B cell (primary cell): ENCODE data around the gene SCARF1. TPM values are rescaled to one million over a fixed set of nuclear protein-coding genes. Genes with fewer than 3 reads are reported as not detected.

Experiments used
- ATAC-seq: fragments of 200-7000 bp; cut with Tn5 transposase; one replicate; pipeline ENCODE4 v1.10.0; 2021; ENCODE audit warnings: low read depth, mild to moderate bottlenecking, moderate number of reproducible peaks, moderate library complexity
- CTCF ChIA-PET: fragments of 350-600 bp; sonication (Branson Sonifier 250); formaldehyde crosslinking; loops from one replicate; lab custom pipeline; 2021; ENCODE audit warnings: antibody characterized with exemption, inconsistent platforms; lab: Charles Lee
- POLR2A ChIA-PET: fragments of 350-600 bp; sonication (Branson Sonifier 250); formaldehyde crosslinking; loops from one replicate; lab custom pipeline; 2021; ENCODE audit warnings: antibody characterized with exemption; lab: Charles Lee
- DNase-seq: peaks from one replicate; pipeline ENCODE4 v3.0.0; 2013
- H2AFZ ChIP-seq: 2 replicates; pipeline ENCODE4 v1.6.1; 2012; ENCODE audit warnings: mild to moderate bottlenecking, low read depth, low read length; ENCODE audit not compliant: insufficient read depth, poor library complexity, severe bottlenecking
- H3K27ac ChIP-seq, 2 donors: 1 replicate in 1 of 2; 2 replicates in 1 of 2; pipeline ENCODE4 v1.5.1; 2012 to 2013; ENCODE audit warnings: low read length in 2 of 2, mild to moderate bottlenecking in 2 of 2, moderate library complexity in 1 of 2
- H3K27me3 ChIP-seq, 4 experiments: fragments of 200-600 bp in 1 of 4; sonication (generic) in 1 of 4; replicated peaks in 1 of 4; 1 replicate in 2 of 4; 2 replicates in 2 of 4; pipeline versions ENCODE4 v1.6.1 to v1.7.0; 2013 to 2016; ENCODE audit warnings: low read length in 3 of 4, mild to moderate bottlenecking in 2 of 4, mixed read lengths in 1 of 4, moderate library complexity in 1 of 4; ENCODE audit not compliant: insufficient read depth in 4 of 4, control insufficient read depth in 3 of 4; ENCODE audit errors: control extremely low read depth in 1 of 4
- H3K36me3 ChIP-seq, 2 experiments: replicated peaks in 1 of 2; 1 replicate in 1 of 2; 2 replicates in 1 of 2; pipeline versions ENCODE4 v1.6.1 to v1.7.1; 2013; ENCODE audit warnings: low read length in 1 of 2; ENCODE audit not compliant: insufficient read depth in 2 of 2, control insufficient read depth in 1 of 2; ENCODE audit errors: control extremely low read depth in 1 of 2, extremely low read depth in 1 of 2
- H3K4me1 ChIP-seq, 2 donors: fragments of 200-600 bp in 1 of 2; sonication (generic) in 1 of 2; 1 replicate in 1 of 2; 2 replicates in 1 of 2; pipeline versions ENCODE4 v1.5.1 to v1.6.1; 2013 to 2017; ENCODE audit warnings: low read length in 2 of 2; ENCODE audit not compliant: control insufficient read depth in 2 of 2, insufficient read depth in 2 of 2
- H3K4me2 ChIP-seq: replicated peaks from 2 replicates; pipeline ENCODE3; 2012; ENCODE audit warnings: mild to moderate bottlenecking, low read depth, low read length; ENCODE audit not compliant: poor library complexity, severe bottlenecking
- H3K4me3 ChIP-seq, 5 experiments: fragments of 200-600 bp in 1 of 5; sonication (generic) in 1 of 5; 1 replicate in 3 of 5; 2 replicates in 2 of 5; pipeline versions ENCODE4 v1.5.1 to v1.7.0; 2011 to 2016; ENCODE audit warnings: low read length in 4 of 5, mild to moderate bottlenecking in 4 of 5, low read depth in 2 of 5, control low read depth in 1 of 5, moderate library complexity in 1 of 5; ENCODE audit not compliant: insufficient read depth in 1 of 5; ENCODE audit errors: control extremely low read depth in 1 of 5, extremely low read depth in 1 of 5
- H3K79me2 ChIP-seq: fragments of 200-600 bp; sonication (generic); one replicate; pipeline ENCODE4 v1.6.0; 2016; ENCODE audit warnings: low read length; ENCODE audit not compliant: control insufficient read depth, insufficient read depth
- H3K9ac ChIP-seq: fragments of 200-600 bp; sonication (generic); 2 replicates; pipeline ENCODE4 v1.6.1; 2017; ENCODE audit warnings: mild to moderate bottlenecking, low read length, moderate library complexity
- H3K9me3 ChIP-seq, 3 donors: one replicate each; pipeline versions ENCODE4 v1.6.1 to v1.7.1; 2013; ENCODE audit warnings: low read length in 2 of 3; ENCODE audit not compliant: control insufficient read depth in 2 of 3, insufficient read depth in 1 of 3; ENCODE audit errors: control extremely low read depth in 1 of 3
- H4K20me1 ChIP-seq: 2 replicates; pipeline ENCODE4 v1.6.0; 2012; ENCODE audit warnings: mild to moderate bottlenecking, low read length; ENCODE audit not compliant: insufficient read depth, control insufficient read depth, poor library complexity, severe bottlenecking
- H3K27ac Mint-ChIP-seq: one replicate; pipeline ENCODE4 v1.8.0; 2021; ENCODE audit warnings: mixed read lengths
- H3K27me3 Mint-ChIP-seq: one replicate; pipeline ENCODE4 v1.8.0; 2021; ENCODE audit warnings: mixed read lengths
- H3K4me1 Mint-ChIP-seq: one replicate; pipeline ENCODE4 v1.8.0; 2021; ENCODE audit warnings: mixed read lengths
- H3K4me3 Mint-ChIP-seq: one replicate; pipeline ENCODE4 v1.8.0; 2021; ENCODE audit warnings: mixed read lengths
- H3K9me3 Mint-ChIP-seq: one replicate; pipeline ENCODE4 v1.8.0; 2022; ENCODE audit warnings: mixed read lengths; ENCODE audit not compliant: insufficient read depth
- CTCF ChIP-seq: fragments of 200-600 bp; IDR thresholded peaks from one replicate; pipeline ENCODE4 v1.8.0; 2022; ENCODE audit warnings: antibody characterized with exemption, mild to moderate bottlenecking
- EZH2 ChIP-seq: IDR thresholded peaks from 2 replicates; pipeline ENCODE4 v1.6.1; 2012; ENCODE audit warnings: borderline replicate concordance, low read depth, mild to moderate bottlenecking, moderate library complexity, low read length; ENCODE audit not compliant: insufficient read depth, poor library complexity, severe bottlenecking
- WGBS: methylation state at CpG from one replicate; pipeline ENCODE4 v1.1.5; 2013; ENCODE audit warnings: missing lambda C conversion rate; ENCODE audit not compliant: insufficient coverage; 5-methylcytosine and 5-hydroxymethylcytosine counted together
- intact Hi-C: fragments of 100-400 bp; cut with micrococcal nuclease; formaldehyde crosslinking; loops from one replicate; pipeline ENCODE4 v1.10.0; 2022
- polyA plus RNA-seq: library from polyadenylated mRNA; depleted of rRNA; stranded (reverse); fragments of >200 nt; gene quantifications from 2 replicates; pipeline ENCODE4 v1.2.3, GENCODE V29; 2012
- total RNA-seq, 2 donors: library from RNA; stranded (reverse); fragments of 120-200 nt in 1 of 2; gene quantifications; 1 replicate in 1 of 2; 2 replicates in 1 of 2; pipeline versions ENCODE4 v1.2.3 to v1.2.4, GENCODE V29; 2013 to 2022

The SCARF1 gene
- total and polyA plus RNA-seq, 2 donors (not counting 1 experiment from before 2014, with no cell fraction given), result 0.54 to 3.7 TPM

GRCh38 chr17:1611715-1612114, 33.8 kb downstream of the SCARF1 start:
- Histone ChIP-seq H2AFZ (no peak overlapping the region), H3K27me3 (no peaks in the 10 kb centered on the region), H3K4me1 (peaks cover 0 to 9% of the 10 kb centered on the region in 2 donors), H4K20me1 (peaks cover 4% of the 10 kb centered on the region), H3K36me3 (peaks cover 3 to 54% of the 10 kb centered on the region in 2 experiments), H3K9ac (no peak overlapping the region), H3K27ac (no peak overlapping the region), H3K4me2 (no peak overlapping the region), H3K9me3 (no peaks in the 10 kb centered on the region), H3K79me2 (peaks cover 25% of the 10 kb centered on the region), H3K4me3 (no peak overlapping the region)
- no peak for DNase-seq
- H3K4me3 Mint-ChIP-seq, result no peak overlapping the region
- TF ChIP-seq CTCF, result no peak
- TF ChIP-seq EZH2, result no peak
- CTCF ChIA-PET, result interaction anchor here (0.8 to 1.7 kb wide), 3 partner anchors 8 to 37 kb away, joined by 3 to 6 read pairs (median 3); no protein-coding TSS in a partner anchor
- intact Hi-C loops, result no loop called here
- ATAC-seq, result no peak
- H3K27me3 Mint-ChIP-seq, result no peaks in the 10 kb centered on the region
- H3K27ac Mint-ChIP-seq, result no peak overlapping the region
- peaks cover 18% of the 10 kb centered on the region for H3K4me1 Mint-ChIP-seq
- POLR2A ChIA-PET, result interaction anchor here (0.6 to 1.2 kb wide), 2 partner anchors 13 to 15 kb away, joined by 3 to 5 read pairs; no protein-coding TSS in a partner anchor
- no peaks in the 10 kb centered on the region for H3K9me3 Mint-ChIP-seq
- WGBS, result 91% methylated on average over 7 of the region's 10 CpGs

GRCh38 chr17:1608676-1609075, 36.9 kb downstream of the SCARF1 start:
- intact Hi-C loops, result no loop called here
- Histone ChIP-seq H3K27me3 (no peaks in the 10 kb centered on the region), H3K27ac (no peak overlapping the region), H3K9ac (no peak overlapping the region), H3K4me3 (no peak overlapping the region), H3K36me3 (peaks cover 1 to 41% of the 10 kb centered on the region in 2 experiments), H3K4me1 (peaks cover 0 to 19% of the 10 kb centered on the region in 2 donors), H2AFZ (no peak overlapping the region), H3K9me3 (no peaks in the 10 kb centered on the region), H3K4me2 (no peak overlapping the region), H3K79me2 (peaks cover 27% of the 10 kb centered on the region), H4K20me1 (peaks cover 22% of the 10 kb centered on the region)
- no peak for DNase-seq
- H3K27me3 Mint-ChIP-seq, result no peaks in the 10 kb centered on the region
- no peak overlapping the region for H3K27ac Mint-ChIP-seq
- no peak for ATAC-seq
- TF ChIP-seq CTCF (no peak), EZH2 (no peak)
- WGBS, result 100% methylated on average over 3 of the region's 7 CpGs
- ChIA-PET CTCF (interaction anchor here (0.9 to 1.7 kb wide), 2 partner anchors 16 to 244 kb away, joined by 3 to 5 read pairs; no protein-coding TSS in a partner anchor), POLR2A (interaction anchor here (0.9 to 2.3 kb wide), 3 partner anchors 16 to 46 kb away, joined by 3 to 16 read pairs (median 4); partner anchors contain the start of gene PITPNA)
- H3K4me1 Mint-ChIP-seq, result peaks cover 27% of the 10 kb centered on the region
- H3K4me3 Mint-ChIP-seq, result peak overlapping the region; percentile 16
- no peaks in the 10 kb centered on the region for H3K9me3 Mint-ChIP-seq
